ENCODE measurements around the gene ZHX3. TPM values are rescaled to one million over a fixed set of nuclear protein-coding genes. Genes with fewer than 3 reads are reported as not detected.

ZHX3 gene
- total RNA-seq, 1 donor from 2014 or later = 34.6 TPM

GRCh38 chr20:41228858-41229257, 88.7 kb downstream of the ZHX3 start:
- Histone ChIP-seq H3K9me3 (replicated peaks) (no peaks in the 10 kb centered on the region), H3K27me3 (ENCODE audit: low read depth) (no peaks in the 10 kb centered on the region), H3K36me3 (no peaks in the 10 kb centered on the region), H3K27ac (replicated peaks) (peak overlapping the region; percentile 85), H3K4me1 (peaks cover 57% of the 10 kb centered on the region), H3K4me3 (no peak overlapping the region)
- no peak for TF ChIP-seq CTCF (IDR thresholded peaks at IDR 0.05; ENCODE audit: borderline replicate concordance)
- no peak for DNase-seq
- intact Hi-C loops (cut with micrococcal nuclease) = no loop called here

GRCh38 chr20:41226426-41226825, 91.1 kb downstream of the ZHX3 start:
- Histone ChIP-seq H3K4me1 (peaks cover 55% of the 10 kb centered on the region), H3K9me3 (replicated peaks) (no peaks in the 10 kb centered on the region), H3K27me3 (ENCODE audit: low read depth) (no peaks in the 10 kb centered on the region), H3K36me3 (no peaks in the 10 kb centered on the region), H3K4me3 (no peak overlapping the region), H3K27ac (replicated peaks) (no peak overlapping the region)
- TF ChIP-seq CTCF (IDR thresholded peaks at IDR 0.05; ENCODE audit: borderline replicate concordance) = no peak
- intact Hi-C loops (cut with micrococcal nuclease) = no loop called here
- DNase-seq = no peak

DNA sequence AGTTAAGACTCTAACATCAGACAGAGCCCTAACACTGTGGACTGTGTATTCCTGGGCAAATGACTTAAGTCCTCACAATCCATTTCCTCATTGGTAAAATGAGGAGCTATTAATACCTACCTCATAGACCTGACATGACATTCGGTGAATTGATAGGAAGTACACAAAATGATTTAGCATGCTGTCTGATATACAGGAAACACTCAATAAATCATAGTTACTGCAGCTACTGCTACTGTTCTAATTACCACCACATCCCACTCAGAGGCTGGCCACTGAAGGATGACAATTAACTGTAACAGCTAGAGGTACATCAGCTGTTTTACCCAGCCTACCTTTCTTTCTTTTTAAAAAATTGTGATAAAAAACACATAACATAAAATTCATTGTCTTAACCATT, 92.4 kb downstream of the ZHX3 start:
- TF ChIP-seq CTCF (IDR thresholded peaks at IDR 0.05; ENCODE audit: borderline replicate concordance) = no peak
- Histone ChIP-seq H3K27me3 (ENCODE audit: low read depth) (no peaks in the 10 kb centered on the region), H3K27ac (replicated peaks) (no peak overlapping the region), H3K4me3 (no peak overlapping the region), H3K36me3 (no peaks in the 10 kb centered on the region), H3K9me3 (replicated peaks) (no peaks in the 10 kb centered on the region), H3K4me1 (peaks cover 44% of the 10 kb centered on the region)
- no peak for DNase-seq
- intact Hi-C loops (cut with micrococcal nuclease) = no loop called here

- Histone ChIP-seq H3K27ac (replicated peaks) (no peak overlapping the region), H3K36me3 (no peaks in the 10 kb centered on the region), H3K4me3 (no peak overlapping the region), H3K4me1 (peaks cover 36% of the 10 kb centered on the region), H3K27me3 (ENCODE audit: low read depth) (no peaks in the 10 kb centered on the region), H3K9me3 (replicated peaks) (no peaks in the 10 kb centered on the region)
- intact Hi-C loops (cut with micrococcal nuclease) = no loop called here
- TF ChIP-seq CTCF (IDR thresholded peaks at IDR 0.05; ENCODE audit: borderline replicate concordance) = no peak
- DNase-seq = no peak
These were observed 93.2 kb downstream of the ZHX3 start for GRCh38 chr20:41224281-41224680.

GRCh38 chr20:41223112-41223511, 94.4 kb downstream of the ZHX3 start:
- no peaks in the 10 kb centered on the region for H3K27me3 ChIP-seq (ENCODE audit: low read depth)
- no peak for DNase-seq
- TF ChIP-seq CTCF (IDR thresholded peaks at IDR 0.05; ENCODE audit: borderline replicate concordance) = no peak
- no peaks in the 10 kb centered on the region for H3K9me3 ChIP-seq (replicated peaks)
- H3K36me3 ChIP-seq = no peaks in the 10 kb centered on the region
- peaks cover 33% of the 10 kb centered on the region for H3K4me1 ChIP-seq
- H3K4me3 ChIP-seq = no peak overlapping the region
- H3K27ac ChIP-seq (replicated peaks) = peak overlapping the region; percentile 35
- intact Hi-C loops (cut with micrococcal nuclease) = no loop called here

GRCh38 chr20:41222703-41223102, 94.8 kb downstream of the ZHX3 start:
- no peaks in the 10 kb centered on the region for H3K9me3 ChIP-seq (replicated peaks)
- H3K4me1 ChIP-seq = peaks cover 33% of the 10 kb centered on the region
- H3K27me3 ChIP-seq (ENCODE audit: low read depth) = no peaks in the 10 kb centered on the region
- no peaks in the 10 kb centered on the region for H3K36me3 ChIP-seq
- DNase-seq = no peak
- peak overlapping the region; percentile 50 for H3K27ac ChIP-seq (replicated peaks)
- no peak for TF ChIP-seq CTCF (IDR thresholded peaks at IDR 0.05; ENCODE audit: borderline replicate concordance)
- intact Hi-C loops (cut with micrococcal nuclease) = no loop called here
- H3K4me3 ChIP-seq = no peak overlapping the region

Data from left ventricle myocardium inferior (tissue), 1 donor.